ENCODE measurements around the gene LECT2. TPM values are rescaled to one million over a fixed set of nuclear protein-coding genes. Genes with fewer than 3 reads are reported as not detected.
A peak's percentile ranks its signal among the peaks of the same experiment; 100 is the strongest.

The LECT2 gene
- total RNA-seq, 2 donors from 2014 or later: not detected

DNA sequence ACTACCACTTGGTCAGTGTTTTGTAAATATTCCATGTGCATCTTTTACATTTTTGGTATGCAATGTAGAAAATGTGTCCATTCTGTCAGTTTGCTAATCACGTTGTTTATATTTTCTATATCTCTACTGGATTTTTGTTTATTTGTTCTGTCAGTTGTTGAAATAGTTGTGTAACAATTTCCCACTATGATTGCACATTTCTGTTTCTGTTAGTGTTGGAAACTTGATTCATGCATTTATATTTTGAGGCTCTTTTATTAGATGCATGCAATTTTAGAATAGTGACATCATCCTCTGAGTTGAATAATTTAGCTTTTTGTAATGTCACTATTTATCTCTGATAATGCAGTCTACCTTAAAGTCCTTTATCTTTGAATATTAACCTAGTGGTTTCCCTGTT is 25.8 kb upstream of the LECT2 start:
- ATAC-seq (no peak), DNase-seq (no peak)
- intact Hi-C loops (cut with DNase I): no loop called here

DNA sequence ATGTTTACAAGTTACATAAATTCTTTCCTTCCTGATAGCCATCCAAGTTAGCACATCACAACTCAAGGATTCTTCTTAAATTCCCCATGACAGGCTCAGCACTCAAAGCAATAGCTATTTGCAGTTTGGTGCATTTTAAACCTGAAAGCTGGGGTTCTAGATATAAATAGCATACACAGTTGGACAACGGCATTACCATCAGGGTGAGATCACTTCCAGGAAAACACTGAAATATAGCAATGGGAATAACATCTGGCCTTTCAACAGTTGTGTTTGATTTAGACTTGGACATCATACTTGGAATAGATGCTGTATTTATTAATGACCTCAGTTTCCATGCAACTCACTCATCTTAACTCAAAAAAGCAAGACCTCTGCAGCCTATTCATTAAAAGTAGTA is 24.7 kb upstream of the LECT2 start:
- intact Hi-C loops (cut with DNase I): loop anchor here (5.0 to 10.0 kb wide), 2 partner anchors 85 to 103 kb away; no protein-coding TSS in a partner anchor
- peak; percentile 30 to 63 for ATAC-seq

DNA sequence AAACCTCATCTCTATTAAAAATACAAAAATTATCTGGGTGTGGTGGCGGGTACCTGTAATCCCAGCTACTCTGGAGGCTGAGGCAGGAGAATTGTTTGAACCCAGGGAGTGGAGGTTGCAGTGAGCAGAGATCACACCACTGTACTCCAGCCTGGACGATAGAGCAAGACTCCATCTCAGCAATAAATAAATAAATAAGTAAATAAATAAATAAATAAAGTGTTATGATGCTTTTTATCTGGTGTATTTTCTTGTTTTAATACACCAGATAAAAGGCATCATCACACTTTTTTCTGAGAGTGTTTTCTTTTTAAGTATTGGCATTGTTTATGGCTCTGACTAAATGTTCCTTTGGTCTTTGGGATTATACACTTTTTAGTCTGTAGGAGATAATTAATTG is 24.2 kb upstream of the LECT2 start:
- no peak for DNase-seq
- no peak for ATAC-seq
- intact Hi-C loops (cut with DNase I): loop anchor here (5.0 to 10.0 kb wide), 2 partner anchors 86 to 103 kb away; no protein-coding TSS in a partner anchor

More for the DNA sequence above, 24.7 kb upstream of the LECT2 start:
- DNase-seq: no peak

DNA sequence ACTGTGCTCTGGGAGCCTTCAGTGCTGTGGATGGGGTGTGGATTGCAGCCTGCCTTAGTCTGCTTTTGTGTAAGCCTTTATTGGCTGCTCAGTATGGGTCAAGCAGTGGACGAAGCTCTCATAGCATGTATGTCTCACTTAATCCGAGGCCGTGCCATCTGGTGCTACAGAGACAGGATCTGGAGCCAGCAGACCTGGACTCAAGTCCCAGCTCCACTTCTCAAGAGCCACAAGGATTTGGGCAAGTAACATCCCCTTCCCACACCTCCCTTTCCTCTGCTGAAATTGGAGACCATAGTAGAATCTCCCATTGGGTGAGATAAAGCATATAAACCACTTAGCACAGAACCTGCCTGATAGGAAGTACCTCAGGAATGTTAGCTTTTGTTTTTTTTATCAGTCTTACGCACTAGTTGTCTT is 23.4 kb upstream of the LECT2 start:
- intact Hi-C loops (cut with DNase I): loop anchor here (5.0 to 10.0 kb wide), 2 partner anchors 87 to 104 kb away; no protein-coding TSS in a partner anchor
- no peak for ATAC-seq
- DNase-seq: no peak

DNA sequence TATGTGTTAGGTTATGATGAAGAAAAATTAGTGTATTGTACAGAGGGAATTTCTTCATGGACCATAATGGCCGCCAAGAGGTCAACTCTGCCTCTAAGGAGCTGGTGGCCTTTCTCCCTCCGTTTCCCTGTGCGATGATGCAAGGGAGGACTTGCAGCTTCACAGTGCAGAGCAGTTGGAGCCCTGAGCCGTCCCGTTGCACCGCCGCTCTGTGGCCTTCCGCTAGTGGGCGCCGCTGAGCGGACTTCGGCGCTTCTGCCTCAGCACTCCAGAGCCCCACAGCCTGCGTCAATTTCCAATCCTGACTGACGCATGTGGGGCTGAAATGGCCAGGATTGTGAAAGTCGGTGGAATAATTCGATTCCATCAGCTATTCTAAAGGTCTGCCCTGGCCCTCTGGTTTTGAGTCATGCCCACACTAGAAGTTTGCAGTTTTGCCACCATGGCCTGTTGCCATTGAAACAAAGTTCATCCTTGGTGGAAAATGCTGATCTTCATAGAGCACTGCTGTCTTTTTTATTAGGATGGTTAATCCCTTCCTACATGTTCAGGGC is 22.7 kb upstream of the LECT2 start:
- ATAC-seq (peak; percentile 91 to 94), DNase-seq (peak; percentile 78)
- intact Hi-C loops (cut with DNase I): loop anchor here (5.0 to 10.0 kb wide), 2 partner anchors 87 to 105 kb away; no protein-coding TSS in a partner anchor

DNA sequence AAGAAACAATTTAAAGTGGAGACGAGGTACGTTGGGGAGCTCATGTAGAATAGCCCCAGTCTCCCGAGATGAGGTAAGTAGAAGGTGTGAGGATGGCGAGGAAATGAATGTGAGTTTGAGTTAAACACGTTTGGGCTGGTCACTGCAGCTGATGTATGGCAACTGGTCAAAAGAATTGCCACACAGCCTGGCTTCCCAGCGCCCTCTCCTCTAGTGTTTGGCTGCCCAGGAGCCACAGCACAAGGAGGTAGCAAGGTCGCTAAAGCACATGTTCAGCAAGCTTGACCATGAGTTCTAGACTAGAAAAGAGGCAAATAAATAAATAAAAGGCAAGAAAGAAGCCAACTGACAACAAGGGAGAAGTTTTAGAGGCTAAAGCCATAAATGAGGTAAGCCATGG is 21.4 kb upstream of the LECT2 start:
- ATAC-seq (no peak), DNase-seq (no peak)
- intact Hi-C loops (cut with DNase I): loop anchor here (5.0 to 10.0 kb wide), 2 partner anchors 89 to 106 kb away; no protein-coding TSS in a partner anchor

DNA sequence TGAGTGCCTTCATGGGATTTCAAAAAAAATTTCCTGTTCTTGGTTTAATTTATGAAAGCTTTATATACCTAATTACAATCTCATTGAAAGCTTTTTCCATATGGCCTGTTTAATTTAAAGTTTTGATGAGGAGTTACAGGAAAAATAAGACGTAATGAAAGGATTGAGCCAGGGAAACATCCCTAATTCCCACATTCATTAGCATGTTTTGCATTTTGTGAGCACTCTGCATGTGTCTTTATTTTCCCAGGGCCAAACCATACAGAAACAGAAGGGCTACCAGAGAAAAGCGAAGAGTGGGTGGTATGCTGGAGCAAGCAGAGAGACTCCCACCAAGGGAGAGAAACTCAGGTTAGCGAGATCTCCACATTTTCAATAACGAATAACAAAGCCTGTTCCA is 20.3 kb upstream of the LECT2 start:
- intact Hi-C loops (cut with DNase I): loop anchor here (5.0 to 10.0 kb wide), 2 partner anchors 90 to 107 kb away; no protein-coding TSS in a partner anchor
- ATAC-seq (no peak), DNase-seq (no peak)

DNA sequence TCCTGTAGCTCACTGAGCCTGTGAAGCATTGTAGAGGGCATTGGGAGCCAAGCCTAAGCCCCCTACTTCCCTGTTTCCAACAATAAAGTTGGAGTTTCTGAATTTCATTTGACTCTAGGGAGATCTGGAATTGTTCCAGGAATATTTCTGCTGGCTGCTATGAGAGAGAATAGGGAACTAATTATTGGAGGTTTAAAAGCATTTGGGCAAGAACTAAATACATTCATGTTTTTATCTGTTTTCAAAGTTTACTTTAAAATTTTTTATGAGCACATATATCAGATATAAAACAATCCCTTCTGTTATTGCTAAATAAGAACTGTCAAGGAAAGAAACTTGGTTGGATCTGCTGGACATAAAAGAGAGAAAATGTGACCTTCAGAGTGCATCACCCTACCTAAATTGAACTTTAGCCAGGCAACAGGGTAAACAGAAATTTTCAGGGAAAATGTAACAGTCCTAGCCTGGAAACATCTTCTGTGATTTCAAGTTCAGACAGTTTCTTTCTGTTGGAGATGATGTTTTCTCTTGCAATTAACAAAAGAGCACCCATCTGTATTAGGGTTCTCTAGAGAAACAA is 19.3 kb upstream of the LECT2 start:
- intact Hi-C loops (cut with DNase I): loop anchor here in 1 of 2 donors (10.0 kb wide), 1 partner anchor 91 kb away; no protein-coding TSS in a partner anchor
- no peak for DNase-seq
- ATAC-seq: no peak

DNA sequence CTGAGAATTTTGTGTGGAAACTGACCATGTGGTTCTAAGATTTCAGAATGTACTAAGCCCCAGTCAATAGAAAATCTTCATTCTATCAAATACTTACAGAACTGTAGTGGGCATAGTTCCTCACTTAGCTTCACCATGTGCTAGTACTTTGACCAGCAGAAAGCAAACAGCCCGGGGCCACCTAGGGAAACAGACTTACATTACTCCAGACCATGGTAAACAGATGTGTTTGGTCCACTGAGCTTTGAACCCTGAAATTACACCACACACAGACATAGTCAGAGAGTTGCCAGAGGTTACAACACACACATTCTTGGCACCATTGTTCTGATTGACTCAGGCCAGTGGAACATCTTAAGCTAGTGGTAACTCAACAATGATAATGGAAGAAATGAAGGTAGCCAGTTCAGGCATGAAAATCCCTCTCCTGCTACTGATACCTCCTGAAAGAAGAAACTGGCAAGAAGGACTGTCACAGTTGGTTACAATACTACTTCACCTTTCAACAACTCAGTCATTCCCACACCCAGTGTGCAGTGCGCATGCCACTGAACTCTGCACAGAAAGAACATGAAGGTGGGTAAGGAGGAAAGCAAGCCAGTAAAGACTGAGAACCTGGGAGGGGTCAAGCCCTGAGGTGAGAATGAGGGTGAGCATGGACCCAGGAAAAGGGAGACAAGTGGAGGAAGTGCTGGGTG is 18.7 kb upstream of the LECT2 start:
- ATAC-seq: peak; percentile 16 to 68
- intact Hi-C loops (cut with DNase I): loop anchor here in 1 of 2 donors (10.0 kb wide), 1 partner anchor 91 kb away; no protein-coding TSS in a partner anchor
- no peak for DNase-seq

DNA sequence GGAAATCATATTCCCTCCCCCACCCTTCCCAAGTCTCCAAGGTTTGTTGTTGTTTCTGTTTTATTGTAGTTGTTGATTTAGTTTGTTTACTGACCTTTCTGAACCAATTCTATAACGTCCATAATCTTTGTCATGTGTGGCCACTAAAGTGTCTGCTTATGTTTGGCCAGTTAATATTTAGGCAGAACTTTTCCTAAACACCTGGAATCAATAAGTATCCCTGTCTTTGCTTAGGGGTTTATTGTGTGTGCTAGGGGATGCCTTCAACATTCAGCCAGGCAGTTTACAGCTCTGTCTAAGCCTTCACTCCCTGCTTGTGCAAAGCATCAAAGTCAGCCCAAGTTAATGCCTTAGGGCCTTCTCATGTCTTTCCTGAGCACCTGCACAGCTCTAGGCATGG is 16.9 kb upstream of the LECT2 start:
- intact Hi-C loops (cut with DNase I): loop anchor here in 1 of 2 donors (10.0 kb wide), 1 partner anchor 93 kb away; no protein-coding TSS in a partner anchor
- DNase-seq (no peak), ATAC-seq (no peak)

DNA sequence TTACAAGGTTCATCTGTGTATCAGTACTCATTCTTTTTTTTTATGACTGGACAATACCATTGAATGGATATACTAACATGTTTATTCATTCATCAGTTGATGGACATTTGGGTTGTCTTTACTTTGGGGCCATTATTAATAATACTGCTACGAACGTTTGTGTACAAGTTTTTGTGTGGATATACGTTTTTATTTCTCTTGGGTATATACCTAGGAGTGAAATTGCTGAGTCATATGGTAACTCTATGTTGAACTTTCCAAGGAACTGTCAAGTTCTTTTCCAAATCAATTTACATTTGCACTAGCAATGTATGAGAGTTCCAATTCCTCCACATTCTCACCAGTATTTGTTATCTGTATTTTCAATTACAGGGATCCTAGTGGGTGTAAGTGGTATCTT is 12.0 kb upstream of the LECT2 start:
- intact Hi-C loops (cut with DNase I): no loop called here
- ATAC-seq (no peak), DNase-seq (no peak)

DNA sequence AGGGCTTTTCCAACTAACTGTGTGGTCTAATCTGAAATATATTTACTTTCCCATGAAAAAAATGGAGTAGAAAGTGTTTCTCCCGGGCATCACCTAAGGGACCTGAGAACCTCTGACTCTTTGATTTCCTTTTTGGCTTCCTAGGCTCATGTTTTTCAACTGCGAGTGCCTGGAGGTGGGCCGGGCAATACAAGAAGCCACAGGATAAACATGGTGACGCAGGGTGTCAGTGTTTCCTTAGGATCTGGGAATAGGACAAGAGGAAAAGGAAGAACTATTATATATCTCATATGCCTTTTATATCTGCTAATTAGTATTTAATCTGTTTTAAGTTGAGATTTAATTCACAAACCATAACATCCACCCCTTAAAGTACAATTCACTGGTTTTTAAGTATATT is 11.4 kb upstream of the LECT2 start:
- ATAC-seq (no peak), DNase-seq (no peak)
- intact Hi-C loops (cut with DNase I): no loop called here

DNA sequence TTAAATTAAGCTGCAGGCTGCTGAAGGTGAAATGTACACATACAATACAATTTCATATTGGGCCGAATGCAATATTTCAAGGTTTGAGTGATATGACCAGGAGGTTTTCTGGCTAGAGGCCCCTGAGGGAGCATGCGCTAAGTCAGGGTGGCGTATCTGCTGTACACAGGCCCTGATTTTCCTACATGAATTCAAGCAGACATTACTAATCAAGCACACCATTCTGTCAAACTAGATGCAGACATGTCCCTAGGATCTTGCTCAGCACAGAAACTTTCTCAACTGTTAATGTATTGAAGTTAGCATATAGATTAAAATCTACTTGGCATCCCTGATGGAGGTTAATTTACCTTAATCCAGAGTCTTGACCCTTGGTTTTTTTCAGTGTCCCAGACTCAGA is 10.7 kb upstream of the LECT2 start:
- ATAC-seq (no peak), DNase-seq (no peak)
- intact Hi-C loops (cut with DNase I): no loop called here

DNA sequence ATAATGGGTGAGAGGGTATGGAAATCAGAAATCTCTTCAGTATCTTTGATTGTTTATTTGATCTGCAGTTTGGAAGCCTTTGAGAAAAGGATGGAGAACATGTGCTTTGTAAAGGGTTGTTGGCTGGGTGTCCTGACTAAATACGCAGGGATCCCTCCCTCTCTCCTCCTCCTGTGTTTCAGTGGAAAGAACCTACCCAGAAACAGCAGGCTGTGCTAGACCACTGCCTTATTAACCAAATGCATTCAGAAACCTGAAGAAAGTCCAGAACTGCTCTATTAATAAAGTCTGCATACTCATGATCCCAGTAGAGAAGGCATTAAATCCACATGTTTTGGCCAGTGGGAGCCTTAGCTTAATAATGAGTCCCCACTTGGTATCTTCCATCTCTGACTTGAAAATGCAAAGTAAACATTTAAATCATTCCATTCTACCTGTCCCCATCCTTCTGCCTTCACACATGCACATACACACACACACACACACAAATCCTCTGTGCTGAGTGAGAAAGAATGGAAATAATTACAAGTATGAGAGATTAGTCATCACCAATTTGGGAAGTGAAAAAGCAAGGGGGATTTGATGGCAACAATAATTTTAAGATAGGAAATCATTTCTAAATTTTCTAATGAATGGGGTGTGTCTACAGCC is 10.0 kb upstream of the LECT2 start:
- DNase-seq (no peak), ATAC-seq (peak in 1 of 2 donors; percentile 53)
- intact Hi-C loops (cut with DNase I): no loop called here

DNA sequence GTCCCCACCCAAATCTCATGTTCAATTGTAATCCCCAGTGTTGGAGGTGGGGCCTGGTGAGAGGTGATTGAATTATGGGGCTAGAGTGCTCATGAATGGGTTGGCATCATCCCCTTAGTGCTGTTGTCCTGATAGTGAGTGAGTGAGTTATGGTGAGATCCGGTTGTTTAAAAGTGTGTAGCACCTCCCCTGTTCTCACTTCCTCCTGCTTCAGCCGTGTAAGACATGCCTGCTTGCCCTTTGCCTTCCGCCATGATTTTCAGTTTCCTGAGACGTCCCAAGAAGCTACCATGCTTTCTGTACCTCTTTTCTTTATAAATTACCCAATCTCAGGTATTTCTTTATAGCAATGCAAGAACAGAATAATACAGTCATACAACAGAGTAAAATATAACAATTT is 742 bp upstream of the LECT2 start:
- DNase-seq (no peak), ATAC-seq (no peak)
- intact Hi-C loops (cut with DNase I): no loop called here

DNA sequence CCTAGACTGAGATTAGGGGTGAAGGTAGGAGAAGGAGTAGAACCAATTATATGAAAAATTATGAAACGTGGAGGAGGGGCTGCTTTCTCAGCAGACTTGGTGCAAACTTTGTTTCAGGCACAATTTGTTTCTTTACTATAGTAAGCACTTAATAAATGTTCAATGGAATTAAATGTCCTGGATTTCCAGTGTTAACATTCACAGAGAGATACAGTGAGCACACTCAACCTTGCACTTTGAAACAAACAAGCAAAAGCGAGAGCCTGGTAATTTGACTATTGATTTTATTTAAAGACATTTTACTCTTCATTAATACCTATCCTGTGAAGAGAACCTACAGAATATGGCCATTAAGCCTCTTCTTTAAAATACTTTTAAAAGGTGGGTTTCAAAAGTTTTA is 933 bp downstream of the LECT2 start:
- intact Hi-C loops (cut with DNase I): no loop called here
- ATAC-seq: no peak

DNA sequence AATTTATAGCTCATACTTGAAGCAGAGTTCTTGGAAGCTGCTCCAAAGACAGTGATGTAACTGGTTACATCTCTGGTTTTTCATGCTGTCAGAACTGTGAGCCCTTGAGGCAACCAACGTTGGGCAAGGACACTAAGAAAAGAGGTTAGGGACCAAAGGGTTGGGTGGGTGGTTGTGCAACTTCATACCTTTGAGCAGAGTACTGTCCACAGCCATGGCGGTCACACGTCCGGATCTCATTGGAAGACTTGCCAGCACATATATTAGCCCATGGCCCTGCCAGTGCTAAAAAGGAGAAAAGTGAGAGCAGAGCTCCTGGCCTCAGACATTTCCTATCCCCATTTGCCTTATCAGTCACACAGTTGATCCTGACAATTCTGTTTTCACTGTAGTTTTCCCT is 2.1 kb downstream of the LECT2 start:
- DNase-seq (no peak), ATAC-seq (no peak)
- intact Hi-C loops (cut with DNase I): no loop called here

More for the DNA sequence above, 933 bp downstream of the LECT2 start:
- DNase-seq: no peak

DNA sequence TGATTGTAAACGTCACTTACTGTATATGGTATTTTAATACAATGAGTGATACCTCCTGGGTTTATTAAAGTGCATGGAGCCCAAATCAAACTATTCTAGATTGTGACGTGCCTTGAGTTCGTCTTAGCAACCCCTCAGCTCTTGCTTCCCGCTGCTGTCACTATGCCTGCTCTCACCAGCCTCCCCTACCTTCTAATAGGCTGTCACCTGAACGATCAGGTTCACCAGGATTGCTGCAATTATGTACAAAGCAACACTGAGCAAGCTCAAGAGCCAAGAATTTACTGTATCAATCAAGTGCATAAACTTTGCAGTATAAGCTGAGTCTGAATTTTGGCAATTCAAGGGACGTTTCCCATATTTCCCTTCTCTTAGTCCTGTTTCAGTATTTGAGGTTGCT is 3.0 kb downstream of the LECT2 start:
- ATAC-seq (no peak), DNase-seq (no peak)
- intact Hi-C loops (cut with DNase I): no loop called here

DNA sequence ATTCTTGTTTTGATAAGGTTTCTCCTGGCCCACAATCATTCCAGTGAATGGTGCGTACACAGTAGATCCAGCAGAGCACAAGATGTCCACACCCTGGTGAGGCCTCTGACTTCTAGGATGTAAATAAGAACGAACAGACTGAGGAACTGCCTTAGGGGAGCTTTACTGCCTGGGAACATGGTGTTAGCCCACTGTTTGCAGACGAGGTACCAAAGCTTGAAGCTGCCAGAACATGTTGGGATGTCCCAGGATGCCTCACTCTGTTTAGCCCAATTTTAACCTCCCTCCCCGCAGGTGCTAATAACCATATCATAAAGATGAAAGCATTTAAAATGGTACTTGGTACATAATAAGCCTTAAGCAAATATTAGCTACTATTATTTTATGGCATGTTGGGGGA is 3.5 kb downstream of the LECT2 start:
- ATAC-seq: no peak
- DNase-seq: no peak
- intact Hi-C loops (cut with DNase I): no loop called here

DNA sequence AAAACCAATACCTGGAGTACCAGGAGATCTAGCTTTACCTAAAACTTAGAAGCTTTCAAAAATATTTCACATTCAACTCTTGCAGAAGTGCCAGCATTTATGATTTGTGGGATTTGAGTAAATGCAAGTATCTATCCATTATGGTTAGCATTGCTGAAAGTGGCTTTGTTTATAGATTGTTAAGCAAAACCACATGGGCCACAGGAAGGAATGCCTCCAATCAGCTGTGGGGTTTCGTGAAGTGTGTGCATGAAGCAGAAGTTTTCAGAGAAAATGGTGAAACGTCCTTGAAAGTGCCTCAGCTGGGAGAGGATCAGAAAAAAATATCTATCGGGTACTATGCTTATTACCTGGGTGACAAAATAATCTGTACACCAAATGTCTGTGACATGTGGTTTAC is 4.2 kb downstream of the LECT2 start:
- no peak for ATAC-seq

More for the DNA sequence above, 4.2 kb downstream of the LECT2 start:
- DNase-seq: no peak
- intact Hi-C loops (cut with DNase I): no loop called here

Measured in left cardiac atrium (tissue), 4 donors.